Endothelial cell of umbilical vein (primary cell): Measurements from ENCODE around the gene ZNF891.

ENCODE experiments used
- CTCF ChIP-seq, 2 donors: IDR thresholded peaks; 1 replicate in 1 of 2; 2 replicates in 1 of 2; pipeline ENCODE4 v1.5.1; 2011; ENCODE audit warnings: low read length in 2 of 2, mild to moderate bottlenecking in 2 of 2, moderate library complexity in 2 of 2, control low read depth in 1 of 2, inconsistent platforms in 1 of 2, low read depth in 1 of 2; ENCODE audit not compliant: insufficient read depth in 1 of 2; ENCODE audit errors: extremely low read depth in 1 of 2
- EZH2 ChIP-seq: IDR thresholded peaks from 2 replicates; pipeline ENCODE4 v1.6.1; 2012; ENCODE audit warnings: borderline replicate concordance, low read depth, mild to moderate bottlenecking, moderate library complexity, low read length, inconsistent platforms; ENCODE audit not compliant: severe bottlenecking
- POLR2AphosphoS5 ChIP-seq: IDR thresholded peaks from 2 replicates; pipeline ENCODE4 v1.6.1; 2012; ENCODE audit warnings: low read depth, mild to moderate bottlenecking, control low read depth, low read length, moderate library complexity; ENCODE audit not compliant: insufficient read depth

GRCh38 chr12:133130808-133131128, 694 bp upstream of the ZNF891 start:
- TF ChIP-seq CTCF (IDR thresholded peaks at IDR 0.05; ENCODE audit: extremely low read depth in 1 of 2, insufficient read depth in 1 of 2, low read depth in 1 of 2, low read length in 2 of 2) (no peak), POLR2AphosphoS5 (no peak), EZH2 (no peak)
